Measurements from ENCODE around the gene NTRK2.

DNA sequence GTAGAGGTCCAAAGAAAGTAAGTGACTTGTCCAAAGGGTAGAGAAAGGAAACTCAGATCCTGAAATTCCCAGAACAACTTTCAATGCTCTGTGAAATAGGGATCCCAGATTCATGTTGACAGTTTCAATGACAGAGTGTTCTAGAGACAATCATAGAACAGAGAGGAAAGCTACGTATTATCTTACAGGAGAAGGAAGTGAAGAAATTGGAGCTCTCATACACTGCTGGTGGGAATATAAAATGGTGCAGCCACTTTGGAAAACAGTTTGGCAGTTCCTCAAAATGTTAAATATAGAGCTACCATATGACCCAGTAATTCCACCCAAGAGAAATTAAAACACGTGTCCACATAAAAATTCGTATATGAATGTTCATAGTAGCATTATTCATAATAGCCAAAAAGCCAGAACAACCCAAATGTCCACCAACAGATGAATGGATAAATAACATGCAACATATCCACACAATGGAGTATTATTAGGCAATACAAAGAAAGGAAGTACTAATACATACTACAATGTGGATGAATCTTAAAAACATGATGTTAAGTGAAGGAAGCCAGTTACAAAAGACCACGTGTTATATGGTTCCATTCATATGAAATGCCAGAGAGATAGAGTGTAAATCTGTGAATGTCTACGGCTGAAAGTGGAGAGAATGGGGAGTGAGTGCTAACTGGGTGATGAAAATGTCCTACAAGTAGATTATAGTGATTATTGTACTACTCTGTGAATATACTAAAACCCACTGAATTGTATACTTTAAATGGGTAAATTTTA lies 197.1 kb downstream of the NTRK2 start:
- no peak for TF ChIP-seq POLR2A (IDR thresholded peaks at IDR 0.05)
- TF ChIP-seq, protein P1, sequence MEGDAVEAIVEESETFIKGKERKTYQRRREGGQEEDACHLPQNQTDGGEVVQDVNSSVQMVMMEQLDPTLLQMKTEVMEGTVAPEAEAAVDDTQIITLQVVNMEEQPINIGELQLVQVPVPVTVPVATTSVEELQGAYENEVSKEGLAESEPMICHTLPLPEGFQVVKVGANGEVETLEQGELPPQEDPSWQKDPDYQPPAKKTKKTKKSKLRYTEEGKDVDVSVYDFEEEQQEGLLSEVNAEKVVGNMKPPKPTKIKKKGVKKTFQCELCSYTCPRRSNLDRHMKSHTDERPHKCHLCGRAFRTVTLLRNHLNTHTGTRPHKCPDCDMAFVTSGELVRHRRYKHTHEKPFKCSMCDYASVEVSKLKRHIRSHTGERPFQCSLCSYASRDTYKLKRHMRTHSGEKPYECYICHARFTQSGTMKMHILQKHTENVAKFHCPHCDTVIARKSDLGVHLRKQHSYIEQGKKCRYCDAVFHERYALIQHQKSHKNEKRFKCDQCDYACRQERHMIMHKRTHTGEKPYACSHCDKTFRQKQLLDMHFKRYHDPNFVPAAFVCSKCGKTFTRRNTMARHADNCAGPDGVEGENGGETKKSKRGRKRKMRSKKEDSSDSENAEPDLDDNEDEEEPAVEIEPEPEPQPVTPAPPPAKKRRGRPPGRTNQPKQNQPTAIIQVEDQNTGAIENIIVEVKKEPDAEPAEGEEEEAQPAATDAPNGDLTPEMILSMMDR (IDR thresholded peaks at IDR 0.05), result no peak
- no peak for TF ChIP-seq POLR2AphosphoS5 (IDR thresholded peaks at IDR 0.05; ENCODE audit: insufficient read depth in 1 of 2, low read depth in 1 of 2)

Measured in vagina (tissue), 2 donors.